DND-41 (cell line): ENCODE data around the gene SCAMP5.

Experiments used
- CTCF ChIP-seq: IDR thresholded peaks from 2 replicates; pipeline ENCODE4 v1.5.1; 2012; ENCODE audit warnings: borderline replicate concordance, low read length, moderate library complexity, mild to moderate bottlenecking; ENCODE audit not compliant: poor library complexity, severe bottlenecking; ENCODE audit errors: extremely low read depth
- EZH2 ChIP-seq: IDR thresholded peaks from 3 replicates; pipeline ENCODE4 v1.6.1; 2012; ENCODE audit warnings: borderline replicate concordance, low read depth, mild to moderate bottlenecking, moderate library complexity, low read length, inconsistent platforms; ENCODE audit not compliant: severe bottlenecking

- TF ChIP-seq CTCF = no peak
- TF ChIP-seq EZH2 = no peak
Observed at GRCh38 chr15:74964794-74965193, 30.6 kb upstream of the SCAMP5 start.
